IPS DF 4.7 (cell line): Measurements from ENCODE around the gene OXSR1.
"Not testable (repeated sequence)": the region's sequence is repeated elsewhere in the genome, so short reads cannot be mapped to it uniquely, and the experiment has no call there.

Experiments
- DNase-seq: peaks from one replicate; pipeline ENCODE4 v3.0.0-alpha.2; 2013; ENCODE audit warnings: low spot score; ENCODE audit errors: extremely low read depth

OXSR1 gene

DNA sequence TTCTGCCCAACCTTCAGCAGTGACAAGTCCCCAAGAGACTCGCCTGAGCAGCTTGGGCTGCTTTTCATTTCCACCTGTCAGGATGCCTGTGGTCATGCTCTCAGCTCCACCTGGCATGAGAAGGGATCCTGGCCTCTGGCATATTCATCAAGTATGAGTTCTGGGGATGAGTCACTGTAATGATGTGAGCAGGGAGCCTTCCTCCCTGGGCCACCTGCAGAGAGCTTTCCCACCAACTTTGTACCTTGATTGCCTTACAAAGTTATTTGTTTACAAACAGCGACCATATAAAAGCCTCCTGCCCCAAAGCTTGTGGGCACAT, 23.4 kb upstream of the OXSR1 start:
- no peak for DNase-seq

DNA sequence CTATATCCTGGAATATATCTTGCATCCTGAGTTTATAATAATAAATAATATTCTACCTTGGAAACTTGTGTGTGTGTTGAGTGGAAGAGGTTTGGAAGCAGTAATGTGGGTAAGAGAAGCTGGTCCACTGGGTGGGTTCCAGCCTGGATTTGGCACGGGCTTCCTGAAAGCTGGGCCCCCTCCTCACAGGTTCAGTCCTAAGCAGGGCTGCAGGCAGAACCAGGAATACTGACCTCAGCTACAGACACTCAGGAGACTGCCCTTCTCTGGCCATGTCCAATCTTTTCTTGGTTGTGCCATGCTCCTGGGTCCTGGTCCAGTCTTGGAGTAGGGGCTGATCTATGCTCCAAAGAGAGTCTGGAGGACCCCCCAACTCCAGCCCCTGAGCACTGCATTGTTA, 22.4 kb upstream of the OXSR1 start:
- no peak for DNase-seq

DNA sequence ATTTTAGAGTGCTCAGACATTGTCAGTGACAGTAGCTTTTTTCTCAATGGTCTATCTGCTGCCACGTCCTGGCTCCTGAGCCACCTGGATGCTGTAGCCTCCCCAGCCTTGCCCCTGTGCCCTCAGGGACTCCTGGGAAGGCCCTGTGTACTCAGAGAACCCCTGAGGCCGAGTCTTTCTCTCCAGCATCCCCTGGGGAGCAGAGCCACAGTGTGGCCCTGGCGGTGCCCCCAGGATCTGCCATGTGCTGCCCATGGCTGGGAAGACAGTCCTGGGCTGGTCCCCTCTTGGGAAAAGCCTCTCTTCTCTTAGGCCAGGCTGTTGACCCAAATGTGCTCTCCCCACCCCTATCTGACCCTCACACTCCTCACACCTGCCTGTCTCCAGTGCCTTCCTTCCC, 21.8 kb upstream of the OXSR1 start:
- DNase-seq: no peak

DNA sequence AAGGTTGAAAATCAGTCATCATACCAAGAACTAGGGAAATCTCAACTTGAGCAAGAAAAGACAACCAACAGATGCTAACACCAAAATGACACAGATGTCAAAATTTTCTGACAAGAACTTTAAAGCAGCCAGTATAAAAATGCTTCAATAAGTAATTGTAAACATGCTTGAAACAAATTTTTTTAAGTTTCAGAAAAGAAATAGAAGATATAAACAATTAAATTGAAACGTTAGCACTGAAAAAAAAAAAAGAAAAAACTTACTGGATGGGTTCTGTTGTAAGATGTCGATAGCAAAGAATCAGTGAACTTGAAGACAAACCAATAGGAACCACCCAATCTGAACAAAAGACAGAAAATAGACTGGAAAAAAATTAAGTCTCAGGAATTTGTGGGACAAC, 18.8 kb upstream of the OXSR1 start:
- no peak for DNase-seq

- DNase-seq: no peak
Measured at GRCh38 chr3:38147421-38147820, 17.9 kb upstream of the OXSR1 start.

DNA sequence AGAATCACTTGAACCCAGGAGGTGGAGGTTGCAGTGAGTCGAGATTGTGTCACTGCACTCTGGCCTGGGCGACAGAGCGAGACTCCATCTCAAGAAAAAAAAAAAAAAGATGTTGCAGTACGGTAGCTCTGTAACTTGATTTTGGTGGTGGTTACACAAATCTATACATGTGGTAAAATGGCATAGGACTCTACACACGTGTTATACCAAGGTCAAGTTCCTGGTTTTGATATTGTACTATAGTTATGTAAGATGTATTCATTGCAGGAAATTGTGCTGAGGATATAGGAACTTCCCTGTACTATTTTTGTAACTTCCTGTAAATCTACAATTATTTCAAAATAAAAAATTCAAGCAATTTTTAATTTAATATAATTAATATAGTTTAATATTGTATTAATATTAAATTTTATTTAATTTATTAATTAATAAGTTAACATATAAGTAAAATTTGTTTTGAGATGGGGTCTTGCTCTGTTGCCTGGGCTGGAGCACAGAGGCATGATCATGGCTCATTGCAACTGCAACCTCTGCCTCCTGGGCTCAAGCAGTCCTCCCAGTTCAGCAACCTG, 16.9 kb upstream of the OXSR1 start:
- no peak for DNase-seq

- no peak for DNase-seq
Measured at GRCh38 chr3:38149708-38150107, 15.6 kb upstream of the OXSR1 start.

DNA sequence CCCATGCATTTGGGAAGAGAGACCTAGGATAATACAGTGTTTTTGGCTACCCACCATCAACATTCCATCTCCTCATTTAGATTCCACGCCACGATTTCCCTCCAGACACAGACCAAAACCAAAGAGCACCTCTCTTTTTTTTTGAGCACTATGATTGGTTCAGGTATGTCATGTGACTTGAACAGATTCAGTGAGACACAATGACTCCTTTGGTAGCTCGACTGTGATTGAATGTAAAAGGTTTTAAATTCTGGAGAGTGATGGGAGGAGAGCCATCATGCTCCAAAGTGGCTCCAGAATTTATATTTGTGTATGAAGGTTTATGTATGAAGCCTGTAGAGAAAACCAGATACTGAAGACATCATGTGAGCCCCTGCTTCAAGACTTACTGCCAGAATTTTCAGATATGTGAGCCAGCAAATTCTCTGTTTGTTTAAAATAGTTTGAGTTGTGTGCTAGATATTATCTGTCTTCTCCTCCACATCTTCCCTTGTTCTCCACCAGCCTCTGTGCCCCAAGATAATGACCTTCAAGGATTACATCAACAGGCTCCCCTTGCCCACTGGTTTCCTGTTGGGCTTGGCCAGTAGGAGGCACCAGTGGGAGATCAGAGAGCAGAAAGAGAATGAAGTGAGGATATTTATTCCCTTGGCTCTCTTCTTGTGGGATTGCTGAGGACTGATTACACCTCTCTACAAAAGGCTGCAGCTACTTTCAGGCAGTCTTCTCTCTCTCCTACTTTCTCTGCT, 14.4 kb upstream of the OXSR1 start:
- DNase-seq: no peak

DNA sequence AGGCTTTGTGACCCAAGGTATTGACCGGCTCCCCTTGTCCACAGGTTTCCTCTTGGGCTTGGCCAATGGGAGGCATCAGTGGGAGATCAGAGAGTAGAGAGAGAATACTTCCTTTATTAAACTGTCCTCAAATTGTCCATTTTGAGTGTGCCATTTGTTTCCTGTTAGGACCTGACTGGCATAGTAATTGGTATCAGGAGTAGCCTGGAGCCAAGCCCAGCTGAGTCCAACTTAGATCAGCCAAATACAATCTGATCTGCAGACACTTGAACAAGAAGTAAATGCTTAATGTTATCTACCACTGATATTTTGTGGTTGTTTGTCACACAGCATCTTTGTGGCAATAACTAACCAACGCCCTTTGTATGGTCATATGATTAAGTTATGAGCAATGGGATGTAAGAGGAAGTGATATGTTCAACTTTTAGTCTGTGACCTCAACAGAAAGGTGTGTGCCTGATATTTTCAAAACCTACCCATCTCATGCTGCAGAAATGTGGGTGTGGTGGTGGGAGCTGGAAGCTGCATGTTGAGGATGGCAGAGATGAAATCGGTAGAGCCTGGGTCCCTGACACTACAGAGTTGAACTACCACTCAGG, 13.6 kb upstream of the OXSR1 start:
- DNase-seq: no peak

GRCh38 chr3:38152609-38153008, 12.7 kb upstream of the OXSR1 start:
- DNase-seq: no peak

DNA sequence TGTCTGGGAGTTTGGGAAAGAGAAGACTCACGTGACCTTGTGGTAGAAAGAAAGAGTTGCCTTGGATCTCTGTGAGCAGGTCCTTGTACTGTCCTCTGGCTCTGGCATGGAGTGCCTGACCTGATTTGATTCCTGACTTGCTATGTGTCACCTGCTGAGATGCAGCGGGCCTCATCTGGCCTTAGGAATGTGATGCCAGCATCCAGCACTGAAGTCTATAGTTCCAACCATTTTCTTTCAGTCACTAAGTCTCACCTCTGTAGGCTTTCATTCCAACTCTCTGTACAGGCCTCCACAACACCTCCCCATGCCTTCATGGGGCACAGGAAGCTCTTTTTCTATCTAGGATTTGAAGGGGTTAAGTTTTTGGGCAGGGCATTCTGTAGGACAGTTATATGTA, 12.1 kb upstream of the OXSR1 start:
- DNase-seq: no peak

GRCh38 chr3:38154033-38154494, 11.3 kb upstream of the OXSR1 start:
- no peak for DNase-seq

DNA sequence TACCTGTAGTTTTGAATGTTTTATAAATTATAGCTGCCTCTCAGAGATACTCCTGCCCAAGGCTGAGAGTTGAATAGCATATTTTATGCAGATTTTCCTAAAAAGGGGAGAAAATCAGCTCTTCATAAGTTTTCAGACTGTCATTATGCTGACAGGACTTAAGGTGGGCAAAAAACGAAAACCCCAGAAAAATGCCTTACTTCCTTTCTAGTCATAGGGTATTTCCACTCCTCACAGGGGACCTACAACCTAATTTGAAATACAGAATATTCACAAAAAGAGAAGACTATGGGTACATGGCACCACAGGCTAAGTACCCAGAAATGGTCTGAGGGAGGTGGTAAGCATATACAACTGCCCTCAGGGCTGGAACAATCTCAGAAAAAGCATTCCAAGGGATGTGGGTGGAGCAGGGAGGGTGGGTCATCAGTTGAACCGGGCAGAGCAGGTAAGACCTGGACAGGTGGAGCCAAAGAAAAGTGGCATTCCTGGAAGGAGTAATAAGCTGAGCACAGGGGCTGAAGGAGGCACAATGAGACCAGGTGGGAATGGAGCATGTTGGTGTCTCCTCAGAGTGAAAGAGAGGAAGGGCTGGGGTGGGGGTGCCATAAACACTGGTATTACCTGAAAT, 10.6 kb upstream of the OXSR1 start:
- DNase-seq: no peak

GRCh38 chr3:38155825-38156224, 9.5 kb upstream of the OXSR1 start:
- DNase-seq: no peak

GRCh38 chr3:38157117-38157516, 8.2 kb upstream of the OXSR1 start:
- no peak for DNase-seq

DNA sequence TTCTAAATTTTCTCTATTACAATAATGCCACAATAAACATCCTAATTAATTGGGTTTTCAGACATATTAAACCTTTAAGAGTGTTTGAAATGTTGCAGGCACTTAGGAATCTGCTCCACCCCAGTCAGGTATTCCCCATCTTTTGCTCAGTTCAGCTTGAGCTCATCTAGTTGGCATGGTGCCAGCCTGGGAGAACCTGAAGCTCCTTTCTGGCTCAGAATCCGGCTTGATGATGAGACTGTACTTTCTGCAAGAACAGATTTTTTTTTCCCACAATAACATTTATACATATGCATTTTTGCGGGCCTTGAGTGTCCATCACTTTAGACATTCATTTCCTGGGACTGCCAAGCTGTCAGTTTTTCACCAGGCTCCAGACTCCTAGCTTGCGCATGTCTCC, 7.7 kb upstream of the OXSR1 start:
- no peak for DNase-seq

DNA sequence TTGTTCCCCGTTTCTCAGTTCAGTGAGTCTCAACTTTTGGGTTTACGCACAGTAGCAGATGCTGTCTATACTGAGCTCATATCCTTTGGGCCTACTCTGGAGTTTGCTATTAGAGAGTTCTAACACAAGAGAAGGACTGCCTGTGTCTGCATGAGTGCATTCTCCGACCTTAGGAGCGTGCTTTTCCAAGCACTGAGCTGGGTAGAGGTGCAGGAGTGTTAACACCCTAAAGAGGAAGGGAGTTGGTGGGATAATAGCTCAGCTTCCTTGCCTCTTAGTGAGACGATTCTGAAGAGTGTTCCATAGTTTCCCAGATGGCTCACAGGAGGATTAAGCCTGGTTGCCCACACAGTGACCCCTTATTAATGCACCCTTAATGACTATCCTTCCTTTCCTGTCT, 6.9 kb upstream of the OXSR1 start:
- DNase-seq: no peak

DNA sequence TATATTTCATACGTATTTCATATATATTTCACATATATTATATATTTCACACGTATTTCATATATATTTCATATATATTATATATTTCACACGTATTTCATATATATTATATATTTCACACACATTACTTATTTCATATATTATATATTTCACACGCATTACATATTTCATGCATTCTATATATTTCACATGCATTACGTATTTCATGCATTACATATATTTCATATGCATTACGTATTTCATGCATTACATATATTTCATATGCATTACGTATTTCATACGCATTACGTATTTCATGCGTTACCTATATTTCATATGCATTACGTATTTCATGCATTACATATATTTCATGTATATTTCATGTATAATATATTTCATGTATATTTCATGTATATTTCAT, 4.6 kb upstream of the OXSR1 start:
- DNase-seq: not testable (repeated sequence)

- no peak for DNase-seq
Measured at GRCh38 chr3:38163117-38163840, 2.1 kb upstream of the OXSR1 start.

GRCh38 chr3:38163841-38164642, 1.3 kb upstream of the OXSR1 start:
- no peak for DNase-seq

- DNase-seq: no peak
Measured at GRCh38 chr3:38164643-38164951, 740 bp upstream of the OXSR1 start.
